Measurements from ENCODE around the gene NCKIPSD.

NCKIPSD gene

DNA sequence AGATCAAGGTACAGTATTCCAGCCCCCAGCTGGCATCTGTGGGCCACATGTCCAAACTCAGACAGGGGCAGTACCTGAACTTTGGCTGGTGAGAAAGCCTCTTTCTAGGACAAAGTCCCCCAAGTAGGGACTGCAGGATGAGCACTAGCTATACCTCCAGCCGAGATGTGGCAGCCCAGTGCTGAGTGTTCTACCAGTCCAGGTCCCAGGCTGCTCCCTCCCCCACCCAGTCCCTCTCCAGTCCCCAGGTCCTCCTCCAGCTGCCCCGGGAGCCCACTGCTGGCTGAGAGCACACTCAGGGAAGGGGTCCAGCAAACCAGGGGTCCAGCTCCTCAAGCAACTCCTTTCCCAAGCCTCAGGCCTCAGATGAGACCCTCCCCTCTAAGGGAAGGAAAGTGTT is 52.0 kb downstream of the NCKIPSD start:
- H3K36me3 Mint-ChIP-seq (ENCODE audit: low read depth) = peaks cover 18% of the 10 kb centered on the region
- no peak overlapping the region for H3K27ac Mint-ChIP-seq
- H3K4me1 Mint-ChIP-seq (ENCODE audit: low read depth) = peaks cover 24% of the 10 kb centered on the region
- no peaks in the 10 kb centered on the region for H3K27me3 Mint-ChIP-seq
- no peaks in the 10 kb centered on the region for H3K9me3 Mint-ChIP-seq
- H3K4me3 Mint-ChIP-seq = peak overlapping the region; percentile 86

DNA sequence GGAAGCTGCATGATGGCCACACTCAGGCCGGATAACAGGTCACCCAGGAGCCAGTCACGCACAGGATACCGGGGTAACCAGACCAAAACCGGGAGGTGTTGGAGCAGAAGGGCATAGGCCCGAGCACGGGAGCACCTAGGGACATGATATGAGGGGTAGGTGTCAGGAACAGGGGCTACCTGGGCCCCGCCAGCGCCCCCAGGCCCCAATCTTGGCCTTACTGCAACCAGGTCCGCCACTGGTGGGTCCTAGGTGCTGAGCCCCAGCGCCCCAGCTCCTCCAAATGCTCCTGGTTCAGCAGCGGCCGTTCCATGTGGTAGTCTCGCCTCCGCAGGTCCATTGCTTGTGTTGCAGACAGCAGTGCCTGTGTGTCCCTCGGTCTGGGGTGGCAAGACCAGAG is 52.5 kb downstream of the NCKIPSD start:
- no peaks in the 10 kb centered on the region for H3K27me3 Mint-ChIP-seq
- H3K36me3 Mint-ChIP-seq (ENCODE audit: low read depth) = peaks cover 18% of the 10 kb centered on the region
- no peak overlapping the region for H3K27ac Mint-ChIP-seq
- peaks cover 24% of the 10 kb centered on the region for H3K4me1 Mint-ChIP-seq (ENCODE audit: low read depth)
- H3K4me3 Mint-ChIP-seq = no peak overlapping the region
- H3K9me3 Mint-ChIP-seq = no peaks in the 10 kb centered on the region

DNA sequence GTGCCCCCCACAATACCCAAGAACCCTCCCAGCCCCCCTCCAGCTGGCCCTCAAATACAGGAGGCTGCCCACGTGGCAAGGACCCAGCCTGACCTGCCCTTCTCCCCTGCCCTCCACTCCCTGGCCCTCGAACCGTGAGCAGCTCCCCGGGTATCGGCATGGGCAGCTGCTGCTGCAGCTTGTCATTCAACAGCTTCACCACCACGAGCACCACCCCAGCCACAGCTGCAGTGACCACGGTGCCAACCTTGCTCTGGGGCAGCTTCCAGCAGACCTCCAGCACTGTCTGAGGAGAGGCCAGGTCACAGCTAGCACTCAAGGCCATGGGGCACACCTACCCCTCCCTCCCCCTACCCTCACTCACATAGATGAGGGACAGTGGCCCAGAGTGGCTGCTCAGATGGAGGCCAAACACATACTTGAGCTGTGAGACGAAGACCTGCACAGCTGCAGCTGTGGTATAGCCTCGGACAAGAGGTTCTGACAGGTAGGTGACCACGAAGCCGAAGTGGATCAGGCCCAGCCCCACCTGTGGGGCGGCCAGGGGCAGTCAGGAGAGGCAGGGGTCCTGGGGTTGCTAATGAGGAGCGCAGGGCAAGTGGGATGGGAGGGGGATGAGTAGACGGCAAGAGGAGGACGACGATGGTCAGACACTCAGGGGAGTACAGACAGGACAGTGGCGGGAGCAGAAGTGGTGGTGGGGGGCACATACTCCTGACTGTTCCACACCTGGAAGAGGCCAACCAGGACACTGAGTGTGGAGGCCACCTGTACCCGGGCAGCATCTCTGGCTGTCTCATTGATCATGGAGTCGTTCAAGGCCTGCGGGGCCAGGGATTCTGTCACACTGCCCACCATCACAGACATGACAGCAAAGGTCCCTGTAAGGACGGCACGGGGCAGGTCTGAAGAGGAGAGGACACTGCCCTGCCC is 53.9 kb downstream of the NCKIPSD start:
- no peak overlapping the region for H3K4me3 Mint-ChIP-seq
- peaks cover 18% of the 10 kb centered on the region for H3K4me1 Mint-ChIP-seq (ENCODE audit: low read depth)
- no peaks in the 10 kb centered on the region for H3K27me3 Mint-ChIP-seq
- H3K9me3 Mint-ChIP-seq = no peaks in the 10 kb centered on the region
- H3K36me3 Mint-ChIP-seq (ENCODE audit: low read depth) = peaks cover 26% of the 10 kb centered on the region
- no peak overlapping the region for H3K27ac Mint-ChIP-seq

DNA sequence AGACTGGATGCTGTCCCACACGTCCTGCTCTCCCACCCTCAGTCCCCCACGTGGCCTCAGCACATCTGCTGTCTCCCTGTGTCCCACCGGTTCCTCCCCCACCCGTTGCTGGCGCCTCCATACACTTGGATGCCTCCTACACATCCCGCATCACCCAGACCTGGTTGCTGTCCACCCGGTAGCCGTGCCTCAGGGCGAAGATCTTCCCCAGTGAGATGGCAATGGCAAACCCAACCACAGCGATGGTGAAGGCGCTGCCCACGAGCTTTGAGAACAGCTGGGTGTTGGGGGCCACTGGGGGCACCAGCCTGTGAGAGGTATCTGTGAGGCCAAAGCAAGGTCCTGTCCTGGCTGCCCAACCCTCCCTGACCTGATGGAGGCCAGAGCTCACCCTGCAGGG is 54.9 kb downstream of the NCKIPSD start:
- Mint-ChIP-seq H3K27me3 (no peaks in the 10 kb centered on the region), H3K36me3 (ENCODE audit: low read depth) (peaks cover 27% of the 10 kb centered on the region), H3K9me3 (no peaks in the 10 kb centered on the region), H3K4me3 (no peak overlapping the region), H3K4me1 (ENCODE audit: low read depth) (peaks cover 9% of the 10 kb centered on the region), H3K27ac (no peak overlapping the region)

DNA sequence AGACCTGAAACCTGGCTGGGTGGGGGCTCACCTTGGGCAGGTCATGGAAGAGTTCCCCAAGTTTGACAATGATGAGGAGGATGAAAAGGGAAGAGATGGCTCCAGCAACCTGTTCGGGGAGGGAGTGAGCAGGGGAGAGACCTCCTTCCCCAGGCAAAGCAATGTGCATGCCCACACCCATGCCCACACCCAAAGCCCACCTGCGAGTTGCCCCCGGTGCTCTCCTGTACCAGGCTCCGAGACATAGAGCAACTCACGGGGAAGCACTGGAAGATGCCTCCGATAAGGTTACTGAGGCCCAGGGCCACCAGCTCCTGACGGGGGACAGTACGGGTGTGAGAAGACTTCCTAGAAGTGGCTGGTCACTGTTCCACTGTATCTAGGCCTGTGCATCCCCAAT is 55.3 kb downstream of the NCKIPSD start:
- H3K36me3 Mint-ChIP-seq (ENCODE audit: low read depth) = peaks cover 27% of the 10 kb centered on the region
- no peak overlapping the region for H3K27ac Mint-ChIP-seq
- H3K4me1 Mint-ChIP-seq (ENCODE audit: low read depth) = peaks cover 8% of the 10 kb centered on the region
- H3K9me3 Mint-ChIP-seq = no peaks in the 10 kb centered on the region
- no peaks in the 10 kb centered on the region for H3K27me3 Mint-ChIP-seq
- no peak overlapping the region for H3K4me3 Mint-ChIP-seq

DNA sequence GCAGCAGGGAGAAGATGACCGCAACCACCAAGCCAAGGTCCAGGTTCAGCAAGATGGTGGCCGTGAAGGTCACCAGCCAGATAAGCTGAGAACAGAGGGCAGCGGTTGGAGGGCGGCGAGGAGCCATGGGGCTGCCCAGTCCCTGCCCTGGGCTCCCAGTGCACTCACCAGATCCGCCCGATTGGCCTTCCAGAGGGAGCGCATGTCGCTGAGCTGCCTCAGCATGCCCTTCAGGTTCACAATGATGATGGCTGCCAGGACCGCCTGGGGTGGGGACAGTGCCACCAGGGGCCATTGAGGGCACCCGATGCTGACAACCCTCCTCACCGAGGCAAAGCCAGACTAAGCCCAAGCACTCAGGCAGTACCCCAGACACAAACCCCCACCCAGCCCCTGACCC is 55.8 kb downstream of the NCKIPSD start:
- peaks cover 27% of the 10 kb centered on the region for H3K36me3 Mint-ChIP-seq (ENCODE audit: low read depth)
- H3K27me3 Mint-ChIP-seq = no peaks in the 10 kb centered on the region

DNA sequence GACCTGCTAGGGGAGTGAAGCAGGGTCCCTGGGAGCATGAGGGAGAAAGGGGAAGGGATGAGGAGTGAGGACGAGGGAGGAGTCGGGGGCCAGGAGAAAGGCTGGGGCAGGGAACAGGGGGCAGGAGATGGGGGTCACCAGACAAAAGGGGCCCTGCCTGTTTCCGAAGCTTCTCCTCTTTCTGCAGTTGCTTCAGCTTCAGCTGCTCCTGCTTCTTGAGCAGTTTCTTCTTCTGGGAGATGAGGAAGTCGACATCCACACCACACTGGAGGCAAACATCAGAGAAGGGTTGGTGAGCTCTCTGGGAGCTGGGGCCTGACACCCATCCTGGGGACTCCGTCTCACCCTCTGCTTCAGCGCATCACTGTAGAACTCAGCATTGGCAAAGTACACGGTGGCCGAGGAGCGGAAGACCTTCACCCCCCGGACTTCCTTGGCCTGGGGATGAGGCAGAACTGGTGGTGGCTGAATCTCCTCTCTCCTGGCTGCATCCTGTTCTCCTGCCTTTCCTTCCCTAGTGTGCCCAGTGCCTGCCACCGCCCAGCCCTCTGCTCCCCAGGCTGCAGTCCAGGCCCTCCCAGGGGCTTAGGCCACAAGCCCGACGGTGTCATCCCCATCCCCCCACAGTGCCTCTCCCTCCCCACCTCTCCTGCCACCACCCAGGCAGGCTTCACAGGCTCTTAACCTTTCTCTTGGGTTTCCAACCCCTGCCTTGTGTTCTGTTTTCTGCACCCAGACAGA is 57.3 kb downstream of the NCKIPSD start:
- H3K27ac Mint-ChIP-seq = no peak overlapping the region

More for the DNA sequence above, 55.8 kb downstream of the NCKIPSD start:
- Mint-ChIP-seq H3K4me3 (no peak overlapping the region), H3K4me1 (ENCODE audit: low read depth) (peaks cover 8% of the 10 kb centered on the region), H3K9me3 (no peaks in the 10 kb centered on the region), H3K27ac (no peak overlapping the region)

DNA sequence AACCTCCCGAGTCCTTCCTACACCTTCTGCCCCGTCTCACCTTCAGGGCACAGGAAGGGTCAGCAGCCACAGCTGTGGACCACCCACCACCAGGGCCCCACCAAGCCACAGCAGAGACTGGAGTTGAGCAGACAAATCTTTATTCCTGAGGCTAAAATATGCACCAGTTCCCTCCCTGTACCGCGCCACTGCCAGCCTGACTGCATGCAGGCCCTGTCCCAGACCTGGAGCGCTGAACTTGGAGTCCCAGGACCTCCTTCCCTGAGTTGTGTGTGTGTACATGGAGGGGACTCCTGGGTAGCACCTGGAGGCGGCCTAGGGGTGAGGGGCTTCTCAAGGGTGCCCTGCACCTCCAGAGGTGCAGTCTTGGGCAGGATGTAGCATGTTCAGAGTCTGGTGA is 60.1 kb downstream of the NCKIPSD start:
- no peak overlapping the region for H3K27ac Mint-ChIP-seq
- H3K4me3 Mint-ChIP-seq = no peak overlapping the region
- H3K27me3 Mint-ChIP-seq = no peaks in the 10 kb centered on the region
- no peaks in the 10 kb centered on the region for H3K9me3 Mint-ChIP-seq
- peaks cover 22% of the 10 kb centered on the region for H3K36me3 Mint-ChIP-seq (ENCODE audit: low read depth)
- H3K4me1 Mint-ChIP-seq (ENCODE audit: low read depth) = peaks cover 3% of the 10 kb centered on the region

More for the DNA sequence above, 57.3 kb downstream of the NCKIPSD start:
- Mint-ChIP-seq H3K36me3 (ENCODE audit: low read depth) (peaks cover 27% of the 10 kb centered on the region), H3K27me3 (no peaks in the 10 kb centered on the region), H3K4me3 (no peak overlapping the region), H3K9me3 (no peaks in the 10 kb centered on the region), H3K4me1 (ENCODE audit: low read depth) (peaks cover 3% of the 10 kb centered on the region)

DNA sequence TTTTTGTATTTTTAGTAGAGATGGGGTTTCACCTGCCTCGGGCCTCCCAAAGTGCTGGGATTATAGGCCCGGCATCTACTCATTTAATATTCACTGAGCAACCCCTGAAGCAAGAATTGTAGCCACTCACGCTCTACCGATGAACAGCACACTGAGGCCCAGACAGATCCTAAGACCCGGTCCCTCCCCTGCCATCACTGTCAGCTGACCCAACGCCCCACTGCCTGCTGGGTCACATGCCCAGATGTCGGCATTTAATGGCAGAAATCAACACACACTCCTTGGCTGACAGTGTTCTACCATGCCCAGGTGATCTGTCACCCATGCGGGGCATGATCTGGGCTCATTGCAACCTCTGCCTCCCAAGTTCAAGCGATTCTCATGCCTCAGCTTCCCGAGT is 60.9 kb downstream of the NCKIPSD start:
- Mint-ChIP-seq H3K27ac (no peak overlapping the region), H3K27me3 (no peaks in the 10 kb centered on the region)

DNA sequence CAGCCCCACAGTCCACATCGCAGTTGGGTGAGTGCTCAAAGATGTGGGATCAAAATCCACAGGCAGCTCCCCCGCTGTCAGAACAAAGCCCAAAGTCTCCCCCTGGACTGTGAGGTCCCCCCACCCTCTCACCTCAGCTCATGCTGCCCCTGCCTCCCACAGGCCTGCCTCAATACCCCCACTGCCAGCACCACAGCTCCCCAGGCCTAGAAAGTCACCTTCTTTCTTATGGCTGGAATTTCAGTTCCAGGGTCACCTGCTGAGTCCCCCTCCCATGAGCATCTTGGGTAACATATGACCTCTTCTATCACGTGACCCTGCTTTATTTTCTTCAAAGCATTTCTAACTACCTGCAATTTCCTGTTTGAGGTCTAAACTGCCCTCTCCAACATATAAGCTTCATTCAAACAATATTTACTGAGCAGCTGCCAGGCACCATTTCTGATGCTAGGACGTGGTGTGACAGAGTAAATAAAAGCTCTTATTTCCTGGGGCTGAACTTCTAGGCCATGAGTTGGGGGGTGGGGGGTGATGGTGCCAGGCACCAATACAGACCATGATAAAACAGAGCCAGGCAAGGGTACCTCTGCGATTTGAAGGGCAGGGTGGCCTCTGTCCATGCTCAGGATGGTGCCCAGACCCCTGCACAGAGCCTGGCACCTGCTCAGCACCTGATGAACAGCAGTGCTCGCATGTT is 61.7 kb downstream of the NCKIPSD start:
- H3K27ac Mint-ChIP-seq = no peak overlapping the region
- no peak overlapping the region for H3K4me3 Mint-ChIP-seq
- H3K4me1 Mint-ChIP-seq (ENCODE audit: low read depth) = peaks cover 3% of the 10 kb centered on the region
- H3K27me3 Mint-ChIP-seq = no peaks in the 10 kb centered on the region
- H3K36me3 Mint-ChIP-seq (ENCODE audit: low read depth) = peaks cover 11% of the 10 kb centered on the region
- H3K9me3 Mint-ChIP-seq = no peaks in the 10 kb centered on the region

More for the DNA sequence above, 60.9 kb downstream of the NCKIPSD start:
- no peak overlapping the region for H3K4me3 Mint-ChIP-seq
- H3K9me3 Mint-ChIP-seq = no peaks in the 10 kb centered on the region
- peaks cover 18% of the 10 kb centered on the region for H3K36me3 Mint-ChIP-seq (ENCODE audit: low read depth)
- peaks cover 3% of the 10 kb centered on the region for H3K4me1 Mint-ChIP-seq (ENCODE audit: low read depth)
